Peyer's patch (tissue), 4 donors: Measurements from ENCODE around the gene CTCF. TPM values are rescaled to one million over a fixed set of nuclear protein-coding genes. Genes with fewer than 3 reads are reported as not detected.

Source experiments
- DNase-seq, 3 donors: peaks; one replicate each; pipeline ENCODE4 v3.0.0-alpha.2; 2017 to 2019
- H3K27ac ChIP-seq, 4 donors: fragments of 200-600 bp; sonication (generic); one replicate each; pipeline ENCODE4 v1.5.1; 2016 to 2019
- H3K27me3 ChIP-seq, 2 donors: fragments of 200-600 bp; sonication (generic); one replicate each; pipeline ENCODE4 v1.5.1; 2019
- H3K36me3 ChIP-seq, 3 donors: fragments of 200-600 bp; sonication (generic); one replicate each; pipeline ENCODE4 v1.5.1; 2016 to 2019
- H3K4me1 ChIP-seq, 4 donors: fragments of 200-600 bp; sonication (generic); one replicate each; pipeline ENCODE4 v1.5.1; 2016 to 2019
- H3K4me3 ChIP-seq, 4 donors: fragments of 200-600 bp; sonication (generic); 1 replicate in 3 of 4; 2 replicates in 1 of 4; pipeline ENCODE4 v1.5.1; 2016 to 2019; ENCODE audit warnings: mild to moderate bottlenecking in 1 of 4
- H3K9me3 ChIP-seq, 4 donors: fragments of 200-600 bp; sonication (generic); one replicate each; pipeline ENCODE4 v1.5.1; 2016 to 2019; ENCODE audit warnings: mild to moderate bottlenecking in 1 of 4
- CTCF ChIP-seq, 6 experiments: fragments of 450-650 bp in 4 of 6; fragments of 200-600 bp in 2 of 6; sonication (generic) in 1 of 6; IDR thresholded peaks; one replicate each; pipeline ENCODE4 v1.5.1; 2017 to 2019; ENCODE audit warnings: antibody characterized with exemption in 6 of 6, mild to moderate bottlenecking in 3 of 6, moderate library complexity in 1 of 6
- POLR2A ChIP-seq, 2 donors: fragments of 450-650 bp; IDR thresholded peaks; one replicate each; pipeline ENCODE4 v1.5.1; 2017; ENCODE audit warnings: antibody characterized with exemption in 2 of 2, mild to moderate bottlenecking in 2 of 2, moderate library complexity in 2 of 2
- total RNA-seq, 4 donors: library from RNA; depleted of rRNA; stranded (reverse); fragments of >200 nt; gene quantifications; one replicate each; pipeline ENCODE4 v1.1.0, GENCODE V29; 2016

Gene CTCF
- total RNA-seq, 4 donors from 2014 or later, result 35.3 to 59.4 (median 42.7) TPM

- Histone ChIP-seq H3K4me3 (no peak overlapping the region), H3K9me3 (no peaks in the 10 kb centered on the region), H3K27me3 (peaks cover 0 to 19% of the 10 kb centered on the region in 2 donors), H3K4me1 (peaks cover 0 to 25% (median 6%) of the 10 kb centered on the region in 4 donors), H3K27ac (no peak overlapping the region), H3K36me3 (peaks cover 0 to 3% (median 0%) of the 10 kb centered on the region in 3 donors)
- DNase-seq, result no peak
- TF ChIP-seq POLR2A (IDR thresholded peaks at IDR 0.05) (no peak), CTCF (IDR thresholded peaks at IDR 0.05) (no peak)
These were observed 92.1 kb downstream of the CTCF start for GRCh38 chr16:67654403-67654911.

GRCh38 chr16:67655363-67655762, 93.0 kb downstream of the CTCF start:
- H3K27ac ChIP-seq, result no peak overlapping the region
- no peak overlapping the region for H3K4me3 ChIP-seq
- H3K9me3 ChIP-seq, result no peaks in the 10 kb centered on the region
- TF ChIP-seq CTCF (IDR thresholded peaks at IDR 0.05) (no peak), POLR2A (IDR thresholded peaks at IDR 0.05) (no peak)
- H3K27me3 ChIP-seq, result peaks cover 0 to 19% of the 10 kb centered on the region in 2 donors
- DNase-seq, result no peak
- peaks cover 0 to 3% (median 0%) of the 10 kb centered on the region in 3 donors for H3K36me3 ChIP-seq
- peaks cover 0 to 28% (median 7%) of the 10 kb centered on the region in 4 donors for H3K4me1 ChIP-seq

- H3K4me1 ChIP-seq, result peaks cover 0 to 34% (median 8%) of the 10 kb centered on the region in 4 donors
- H3K27me3 ChIP-seq, result peaks cover 0 to 19% of the 10 kb centered on the region in 2 donors
- no peak for DNase-seq
- no peak overlapping the region for H3K27ac ChIP-seq
- H3K36me3 ChIP-seq, result peaks cover 0 to 3% (median 0%) of the 10 kb centered on the region in 3 donors
- no peaks in the 10 kb centered on the region for H3K9me3 ChIP-seq
- H3K4me3 ChIP-seq, result no peak overlapping the region
- TF ChIP-seq CTCF (IDR thresholded peaks at IDR 0.05) (no peak), POLR2A (IDR thresholded peaks at IDR 0.05) (no peak)
These were observed 94.2 kb downstream of the CTCF start for GRCh38 chr16:67656344-67657016.

GRCh38 chr16:67657017-67657608, 94.8 kb downstream of the CTCF start:
- no peaks in the 10 kb centered on the region for H3K9me3 ChIP-seq
- H3K4me3 ChIP-seq, result no peak overlapping the region
- no peak for DNase-seq

More at GRCh38 chr16:67657017-67657608, 94.8 kb downstream of the CTCF start:
- TF ChIP-seq POLR2A (IDR thresholded peaks at IDR 0.05) (no peak), CTCF (IDR thresholded peaks at IDR 0.05) (no peak)
- Histone ChIP-seq H3K27me3 (peaks cover 0 to 19% of the 10 kb centered on the region in 2 donors), H3K4me1 (peaks cover 0 to 36% (median 10%) of the 10 kb centered on the region in 4 donors), H3K27ac (no peak overlapping the region), H3K36me3 (peaks cover 0 to 3% (median 0%) of the 10 kb centered on the region in 3 donors)
